Transverse colon (tissue), 4 donors: Measurements from ENCODE around the gene DGAT2.

Experiments
- CTCF ChIP-seq, 5 experiments: fragments of 200-600 bp in 3 of 5; fragments of 450-650 bp in 2 of 5; sonication (generic) in 3 of 5; IDR thresholded peaks; 1 replicate in 2 of 5; 2 replicates in 3 of 5; pipeline ENCODE4 v1.5.1; 2016 to 2017; ENCODE audit warnings: antibody characterized with exemption in 5 of 5, inconsistent platforms in 3 of 5, mild to moderate bottlenecking in 2 of 5, moderate library complexity in 1 of 5
- EP300 ChIP-seq: sonication (generic); formaldehyde crosslinking; IDR thresholded peaks from one replicate; pipeline ENCODE4 v1.6.1; 2017; ENCODE audit warnings: antibody characterized with exemption, low read depth
- POLR2A ChIP-seq: fragments of 450-650 bp; IDR thresholded peaks from one replicate; pipeline ENCODE4 v1.6.1; 2016; ENCODE audit warnings: antibody characterized with exemption, mild to moderate bottlenecking, moderate library complexity
- POLR2AphosphoS5 ChIP-seq, 3 donors: sonication (generic); formaldehyde crosslinking; IDR thresholded peaks; one replicate each; pipeline ENCODE4 v1.6.1; 2016; ENCODE audit warnings: antibody characterized with exemption in 3 of 3

GRCh38 chr11:75810637-75811390 is 42.2 kb downstream of the DGAT2 start:
- TF ChIP-seq CTCF (IDR thresholded peaks at IDR 0.05) = no peak
- no peak for TF ChIP-seq POLR2A
- no peak for TF ChIP-seq POLR2AphosphoS5 (IDR thresholded peaks at IDR 0.05)
- TF ChIP-seq EP300 = no peak
